GM10248 (cell line): ENCODE results near the gene PGAP3.

ENCODE experiments used
- CTCF ChIA-PET: fragments of 300-600 bp; sonication (Branson Sonifier 250); formaldehyde crosslinking; extraction: SDS; loops from one replicate; lab custom pipeline; 2021; ENCODE audit warnings: antibody characterized with exemption; lab: Yijun Ruan, JAX
- POLR2A ChIA-PET: fragments of 350-650 bp; sonication (Branson Sonifier 250); formaldehyde crosslinking; extraction: SDS; loops from one replicate; lab custom pipeline; 2020; ENCODE audit warnings: antibody characterized with exemption; lab: Yijun Ruan, JAX
- DNase-seq: peaks from one replicate; pipeline ENCODE4 v3.0.0; 2012; ENCODE audit errors: extremely low spot score
- TF ChIP-seq, protein P1 (sequence below): IDR thresholded peaks from 2 replicates; pipeline ENCODE4 v1.5.1; 2012; ENCODE audit warnings: mild to moderate bottlenecking, low read depth; ENCODE audit errors: extremely low read depth, missing control alignments, control extremely low read depth

Gene PGAP3

DNA sequence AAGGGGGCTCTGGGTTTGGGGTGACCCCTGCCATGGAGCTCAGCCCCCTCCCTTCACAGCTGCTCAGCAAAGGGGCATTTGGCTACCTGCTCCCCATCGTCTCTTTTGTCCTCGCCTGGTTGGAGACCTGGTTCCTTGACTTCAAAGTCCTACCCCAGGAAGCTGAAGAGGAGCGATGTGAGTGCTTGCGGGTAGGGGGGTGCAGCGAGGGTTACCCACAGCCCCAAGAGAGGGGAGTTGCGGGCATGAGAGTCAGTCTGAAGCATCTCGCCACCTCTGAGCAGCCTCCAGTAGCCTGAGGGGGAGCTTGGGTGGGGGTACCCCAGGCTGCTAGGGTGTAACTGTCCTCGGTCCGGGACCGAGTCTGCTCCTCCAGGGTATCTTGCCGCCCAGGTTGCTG, 29.5 kb downstream of the PGAP3 start:
- POLR2A ChIA-PET: no interaction called here
- CTCF ChIA-PET: interaction anchor here (2.2 kb wide), 1 partner anchor 37 kb away, joined by 10 read pairs; no protein-coding TSS in a partner anchor
- TF ChIP-seq, protein P1, sequence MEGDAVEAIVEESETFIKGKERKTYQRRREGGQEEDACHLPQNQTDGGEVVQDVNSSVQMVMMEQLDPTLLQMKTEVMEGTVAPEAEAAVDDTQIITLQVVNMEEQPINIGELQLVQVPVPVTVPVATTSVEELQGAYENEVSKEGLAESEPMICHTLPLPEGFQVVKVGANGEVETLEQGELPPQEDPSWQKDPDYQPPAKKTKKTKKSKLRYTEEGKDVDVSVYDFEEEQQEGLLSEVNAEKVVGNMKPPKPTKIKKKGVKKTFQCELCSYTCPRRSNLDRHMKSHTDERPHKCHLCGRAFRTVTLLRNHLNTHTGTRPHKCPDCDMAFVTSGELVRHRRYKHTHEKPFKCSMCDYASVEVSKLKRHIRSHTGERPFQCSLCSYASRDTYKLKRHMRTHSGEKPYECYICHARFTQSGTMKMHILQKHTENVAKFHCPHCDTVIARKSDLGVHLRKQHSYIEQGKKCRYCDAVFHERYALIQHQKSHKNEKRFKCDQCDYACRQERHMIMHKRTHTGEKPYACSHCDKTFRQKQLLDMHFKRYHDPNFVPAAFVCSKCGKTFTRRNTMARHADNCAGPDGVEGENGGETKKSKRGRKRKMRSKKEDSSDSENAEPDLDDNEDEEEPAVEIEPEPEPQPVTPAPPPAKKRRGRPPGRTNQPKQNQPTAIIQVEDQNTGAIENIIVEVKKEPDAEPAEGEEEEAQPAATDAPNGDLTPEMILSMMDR: no peak
- DNase-seq: no peak

- no peak for DNase-seq
- TF ChIP-seq, protein P1: no peak
- ChIA-PET POLR2A (no interaction called here), CTCF (interaction anchor here (0.8 to 10.5 kb wide), 18 partner anchors 10 to 373 kb away, joined by 3 to 180 read pairs (median 10); partner anchors contain the start of genes MIEN1, PGAP3, PNMT and PPP1R1B)
Measured at GRCh38 chr17:39655105-39655504, 32.8 kb downstream of the PGAP3 start.

DNA sequence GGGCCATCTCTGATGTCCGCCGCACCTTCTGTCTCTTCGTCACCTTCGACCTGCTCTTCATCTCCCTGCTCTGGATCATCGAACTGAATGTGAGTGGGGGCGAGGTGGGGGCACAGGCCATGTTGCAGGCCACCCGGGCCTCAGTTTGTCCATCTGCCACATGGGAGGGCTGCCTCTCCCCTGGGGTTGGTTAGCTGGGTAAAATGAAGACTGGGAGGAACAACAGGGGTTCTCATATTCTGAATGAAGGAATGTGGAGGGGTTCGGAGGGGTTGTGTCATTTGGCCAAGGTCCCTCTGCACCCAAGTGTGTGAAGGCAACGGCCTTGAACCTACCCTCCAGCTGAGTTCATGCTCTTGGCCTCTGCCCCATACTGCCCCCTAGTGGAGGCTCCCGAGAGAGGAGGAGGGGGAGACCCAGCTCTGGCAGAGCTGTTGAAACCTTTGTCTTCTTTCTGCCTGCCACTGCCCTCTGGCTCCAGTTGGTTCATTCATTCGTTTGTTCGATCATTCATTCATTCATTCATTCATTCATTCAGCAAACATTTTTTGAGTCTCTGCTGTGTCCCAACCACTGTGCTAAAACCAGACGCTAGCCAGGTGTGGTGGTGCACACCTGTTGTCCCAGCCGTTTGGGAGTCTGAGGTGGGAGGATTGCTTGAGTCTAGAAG, 34.1 kb downstream of the PGAP3 start:
- ChIA-PET CTCF (interaction anchor here (0.6 to 10.5 kb wide), 25 partner anchors 9 to 374 kb away, joined by 3 to 180 read pairs (median 6); partner anchors contain the start of genes MIEN1, PGAP3, PNMT and PPP1R1B), POLR2A (no interaction called here)
- TF ChIP-seq, protein P1: peak; percentile 77
- peak; percentile 91 for DNase-seq

GRCh38 chr17:39653316-39653661, 34.6 kb downstream of the PGAP3 start:
- no peak for DNase-seq
- ChIA-PET CTCF (interaction anchor here (1.0 to 10.5 kb wide), 24 partner anchors 8 to 374 kb away, joined by 3 to 180 read pairs (median 6); partner anchors contain the start of genes MIEN1, PGAP3, PNMT and PPP1R1B), POLR2A (no interaction called here)
- TF ChIP-seq, protein P1: no peak

DNA sequence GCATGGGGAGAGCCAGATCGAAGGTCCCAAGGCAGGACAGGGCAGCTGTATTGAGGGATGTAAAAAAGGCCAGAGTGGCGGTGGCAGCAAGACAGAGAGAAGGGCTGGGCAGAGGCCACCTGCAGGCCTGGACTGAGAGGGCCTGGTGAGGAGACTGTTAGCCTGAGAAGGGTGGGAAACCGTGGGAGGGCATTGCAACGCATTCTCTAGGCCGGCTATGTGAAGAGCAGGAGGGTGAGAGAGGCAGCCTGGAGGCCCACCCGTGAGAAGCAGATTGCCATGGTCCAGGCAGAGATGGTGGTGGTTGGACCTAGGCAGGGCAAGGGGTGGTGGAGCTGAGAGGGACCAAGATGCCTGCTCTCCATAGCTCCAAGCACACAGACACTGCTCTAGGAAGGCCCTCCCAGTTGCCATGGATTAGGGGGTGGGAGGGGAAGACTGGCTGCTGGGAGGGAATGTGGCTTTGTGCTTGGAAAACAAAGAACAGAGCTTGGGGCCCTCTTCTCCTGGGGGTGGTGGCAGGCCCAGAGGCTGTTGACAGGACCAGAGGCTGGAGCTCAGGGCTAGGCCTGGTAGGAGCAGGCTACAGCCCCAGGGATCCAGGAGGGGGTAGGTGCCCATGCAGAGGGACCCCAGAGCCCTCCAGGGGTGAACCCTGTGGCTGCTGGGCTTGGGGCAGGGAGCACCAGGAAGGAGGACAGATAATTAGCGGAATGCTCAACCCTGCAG, 35.1 kb downstream of the PGAP3 start:
- TF ChIP-seq, protein P1: no peak
- ChIA-PET CTCF (interaction anchor here (1.0 to 10.5 kb wide), 11 partner anchors 11 to 105 kb away, joined by 3 to 180 read pairs (median 22); partner anchors contain the start of genes MIEN1, PNMT, PPP1R1B and STARD3), POLR2A (no interaction called here)
- DNase-seq: no peak

GRCh38 chr17:39651923-39652586, 35.8 kb downstream of the PGAP3 start:
- POLR2A ChIA-PET: no interaction called here

More at GRCh38 chr17:39651923-39652586, 35.8 kb downstream of the PGAP3 start:
- no peak for DNase-seq
- CTCF ChIA-PET: interaction anchor here (1.0 to 10.5 kb wide), 10 partner anchors 11 to 104 kb away, joined by 3 to 180 read pairs (median 26); partner anchors contain the start of genes MIEN1, PNMT, PPP1R1B and STARD3
- TF ChIP-seq, protein P1: no peak
